Ovary (tissue), 3 donors: ENCODE data around the gene ELL2.

Experiments
- CTCF ChIP-seq, 3 donors: fragments of 450-650 bp in 2 of 3; fragments of 200-600 bp in 1 of 3; IDR thresholded peaks; one replicate each; pipeline versions ENCODE4 v1.5.1 to v1.8.0; 2016 to 2022; ENCODE audit warnings: antibody characterized with exemption in 3 of 3, mild to moderate bottlenecking in 1 of 3
- EP300 ChIP-seq: sonication (generic); formaldehyde crosslinking; IDR thresholded peaks from one replicate; pipeline ENCODE4 v1.6.1; 2017; ENCODE audit warnings: antibody characterized with exemption
- POLR2A ChIP-seq: fragments of 450-650 bp; IDR thresholded peaks from one replicate; pipeline ENCODE4 v1.6.1; 2017; ENCODE audit warnings: antibody characterized with exemption, mild to moderate bottlenecking, moderate library complexity
- donor health status: DM: no; HTN: no; CAD: no.

- TF ChIP-seq CTCF (IDR thresholded peaks at IDR 0.05) (no peak), EP300 (no peak), POLR2A (no peak)
Observed at GRCh38 chr5:95861864-95862561, 99.6 kb downstream of the ELL2 start.
